Measurements from ENCODE around the gene NUTF2.
A peak's percentile ranks its signal among the peaks of the same experiment; 100 is the strongest.
"Not testable (repeated sequence)": the region's sequence is repeated elsewhere in the genome, so short reads cannot be mapped to it uniquely, and the experiment has no call there.

NUTF2 gene

GRCh38 chr16:67828651-67829050 lies 18.1 kb upstream of the NUTF2 start:
- intact Hi-C loops (cut with DNase I; ENCODE audit: low total_unique reads): no loop called here
- H3K36me3 ChIP-seq: peaks cover 19 to 71% (median 49%) of the 10 kb centered on the region in 3 donors

GRCh38 chr16:67833030-67833414 lies 13.7 kb upstream of the NUTF2 start:
- H3K27ac ChIP-seq: peak overlapping the region; percentile 78 to 88

More at GRCh38 chr16:67828651-67829050, 18.1 kb upstream of the NUTF2 start:
- H3K9me3 ChIP-seq: no peaks in the 10 kb centered on the region
- H3K27ac ChIP-seq: no peak overlapping the region
- no peaks in the 10 kb centered on the region for H3K27me3 ChIP-seq
- no peak for DNase-seq
- peaks cover 0 to 14% (median 12%) of the 10 kb centered on the region in 4 donors for H3K4me1 ChIP-seq
- no peak for TF ChIP-seq CTCF (IDR thresholded peaks at IDR 0.05)
- no peak overlapping the region for H3K4me3 ChIP-seq

GRCh38 chr16:67833415-67834241 lies 13.1 kb upstream of the NUTF2 start:
- DNase-seq: peak; percentile 95 to 97
- H3K27ac ChIP-seq: peak overlapping the region; percentile 78 to 88
- H3K4me3 ChIP-seq: peak overlapping the region; percentile 76 to 82
- H3K36me3 ChIP-seq: peaks cover 19 to 37% (median 36%) of the 10 kb centered on the region in 3 donors
- intact Hi-C loops (cut with DNase I; ENCODE audit: low total_unique reads): loop anchor here (5.0 to 10.0 kb wide), 2 partner anchors 51 to 94 kb away; partner anchors contain the start of gene NRN1L
- H3K9me3 ChIP-seq: no peaks in the 10 kb centered on the region
- H3K27me3 ChIP-seq: no peaks in the 10 kb centered on the region
- H3K4me1 ChIP-seq: peaks cover 0 to 19% (median 16%) of the 10 kb centered on the region in 4 donors
- no peak for TF ChIP-seq CTCF (IDR thresholded peaks at IDR 0.05)

More at GRCh38 chr16:67833030-67833414, 13.7 kb upstream of the NUTF2 start:
- no peak for TF ChIP-seq CTCF (IDR thresholded peaks at IDR 0.05)
- H3K4me3 ChIP-seq: peak overlapping the region; percentile 76 to 82
- peaks cover 0 to 19% (median 16%) of the 10 kb centered on the region in 4 donors for H3K4me1 ChIP-seq
- no peaks in the 10 kb centered on the region for H3K9me3 ChIP-seq
- H3K36me3 ChIP-seq: peaks cover 19 to 43% (median 38%) of the 10 kb centered on the region in 3 donors
- H3K27me3 ChIP-seq: no peaks in the 10 kb centered on the region
- DNase-seq: no peak
- intact Hi-C loops (cut with DNase I; ENCODE audit: low total_unique reads): loop anchor here (5.0 to 10.0 kb wide), 2 partner anchors 52 to 94 kb away; partner anchors contain the start of gene NRN1L

- Histone ChIP-seq H3K9me3 (no peaks in the 10 kb centered on the region), H3K36me3 (peaks cover 19 to 31% (median 30%) of the 10 kb centered on the region in 3 donors), H3K4me1 (peaks cover 0 to 19% (median 16%) of the 10 kb centered on the region in 4 donors), H3K27ac (peak overlapping the region; percentile 78 to 88), H3K4me3 (peak overlapping the region; percentile 76 to 82), H3K27me3 (no peaks in the 10 kb centered on the region)
- no peak for DNase-seq
- intact Hi-C loops (cut with DNase I; ENCODE audit: low total_unique reads): loop anchor here (5.0 to 10.0 kb wide), 2 partner anchors 51 to 93 kb away; partner anchors contain the start of gene NRN1L
- no peak for TF ChIP-seq CTCF (IDR thresholded peaks at IDR 0.05)
Observed at GRCh38 chr16:67834242-67834614, 12.5 kb upstream of the NUTF2 start.

- intact Hi-C loops (cut with DNase I; ENCODE audit: low total_unique reads): loop anchor here (10.0 kb wide), 1 partner anchor 48 kb away; the partner anchor contains the start of gene NRN1L
- not testable (repeated sequence) for H3K27me3 ChIP-seq, DNase-seq, H3K4me3 ChIP-seq, H3K9me3 ChIP-seq, H3K27ac ChIP-seq, H3K36me3 ChIP-seq
- peaks cover 9 to 24% (median 18%) of the 10 kb centered on the region in 4 donors for H3K4me1 ChIP-seq
Observed at GRCh38 chr16:67837190-67837589, 9.5 kb upstream of the NUTF2 start.

GRCh38 chr16:67837811-67838210 lies 8.9 kb upstream of the NUTF2 start:
- H3K9me3 ChIP-seq: no peaks in the 10 kb centered on the region
- H3K4me3 ChIP-seq: no peak overlapping the region
- peaks cover 9 to 18% (median 12%) of the 10 kb centered on the region in 4 donors for H3K4me1 ChIP-seq
- intact Hi-C loops (cut with DNase I; ENCODE audit: low total_unique reads): loop anchor here (10.0 kb wide), 1 partner anchor 47 kb away; the partner anchor contains the start of gene NRN1L
- H3K27me3 ChIP-seq: no peaks in the 10 kb centered on the region
- no peak for DNase-seq
- no peak for TF ChIP-seq CTCF (IDR thresholded peaks at IDR 0.05)
- H3K27ac ChIP-seq: no peak overlapping the region
- no peaks in the 10 kb centered on the region for H3K36me3 ChIP-seq
